GM19395 (cell line): ENCODE measurements around the gene RASGEF1B.

ENCODE experiments used
- ATAC-seq: cut with Tn5 transposase; IDR thresholded peaks from one replicate; pipeline ENCODE4 v1.9.1; 2021; ENCODE audit warnings: mild to moderate bottlenecking, moderate library complexity; ENCODE audit not compliant: unreplicated experiment

The RASGEF1B gene

GRCh38 chr4:81466841-81467671, 4.7 kb downstream of the RASGEF1B start:
- ATAC-seq = no peak

- ATAC-seq = no peak
Measured at GRCh38 chr4:81465406-81466340, 6.0 kb downstream of the RASGEF1B start.

GRCh38 chr4:81460834-81461233, 10.9 kb downstream of the RASGEF1B start:
- no peak for ATAC-seq

DNA sequence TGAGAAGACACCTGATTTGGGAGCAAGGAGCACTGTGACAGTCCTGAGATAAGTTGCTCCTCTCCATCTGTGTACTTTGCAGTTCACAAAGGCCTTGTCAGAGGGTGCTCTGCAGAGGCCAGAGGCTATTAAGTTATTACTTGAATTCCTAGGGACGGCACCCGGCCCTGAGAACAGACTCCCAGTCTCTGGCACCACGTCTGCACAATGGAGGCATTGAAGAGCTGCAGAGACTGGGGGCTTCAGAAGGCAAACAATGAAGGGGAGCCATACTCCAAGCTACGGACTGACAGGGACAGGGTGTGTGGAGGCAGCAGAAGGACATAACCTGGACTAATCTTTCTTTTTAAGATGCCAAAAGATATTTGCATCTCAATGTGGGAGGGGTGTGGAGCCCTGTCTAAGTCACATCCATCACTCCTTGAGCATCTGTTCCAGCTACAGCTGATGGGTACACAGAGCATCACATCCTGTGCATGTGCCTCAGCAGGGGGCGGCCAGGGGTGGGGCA, 11.5 kb downstream of the RASGEF1B start:
- ATAC-seq = no peak

GRCh38 chr4:81459228-81459627, 12.5 kb downstream of the RASGEF1B start:
- no peak for ATAC-seq

DNA sequence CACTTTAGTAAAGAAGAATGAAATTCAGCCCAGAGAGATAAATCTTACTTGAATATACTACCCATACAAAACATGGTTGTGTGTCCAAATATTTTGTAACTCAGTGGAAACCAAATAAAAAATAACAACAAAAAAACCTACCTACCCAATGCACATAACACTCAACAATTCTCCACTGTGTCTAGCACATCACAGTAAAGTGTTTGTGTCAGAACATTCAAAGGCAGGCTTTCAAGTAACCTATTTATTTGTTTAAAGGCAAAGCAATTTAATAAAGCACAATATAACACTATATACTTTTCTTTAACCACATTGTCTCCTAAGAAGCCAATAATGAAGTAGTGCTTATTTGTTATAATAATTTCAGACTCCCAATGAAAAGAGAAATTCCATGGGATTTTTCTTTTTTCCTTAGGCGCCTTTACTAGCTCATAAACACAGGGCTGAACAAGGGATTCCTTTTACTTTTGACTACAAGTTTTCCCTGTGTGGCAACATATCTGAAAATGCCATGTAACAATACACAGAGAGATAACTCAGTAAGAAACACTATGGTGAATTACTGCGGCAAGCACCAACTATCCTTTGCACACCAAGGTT, 13.7 kb downstream of the RASGEF1B start:
- no peak for ATAC-seq

GRCh38 chr4:81457345-81457744, 14.4 kb downstream of the RASGEF1B start:
- ATAC-seq = no peak

GRCh38 chr4:81455897-81456296, 15.8 kb downstream of the RASGEF1B start:
- no peak for ATAC-seq

GRCh38 chr4:81454948-81455347, 16.8 kb downstream of the RASGEF1B start:
- ATAC-seq = no peak

DNA sequence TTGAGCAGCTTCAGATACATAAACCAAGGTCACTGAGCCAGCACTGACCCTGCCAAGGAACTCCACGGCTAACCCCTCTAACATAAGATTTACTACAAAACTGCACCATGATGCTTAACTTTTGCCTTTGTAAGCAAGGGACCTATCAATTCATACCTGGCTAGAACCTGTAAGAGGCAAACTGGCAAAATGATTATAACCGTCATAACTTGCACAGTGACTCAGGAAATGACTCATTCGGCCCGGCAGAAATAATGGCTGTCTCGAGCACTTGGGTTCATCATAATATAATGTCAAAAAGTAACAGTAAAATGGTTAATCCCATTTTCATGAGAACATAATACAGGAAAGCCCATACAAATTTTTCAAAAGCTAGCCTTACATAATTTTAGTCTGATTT, 17.2 kb downstream of the RASGEF1B start:
- ATAC-seq = no peak

DNA sequence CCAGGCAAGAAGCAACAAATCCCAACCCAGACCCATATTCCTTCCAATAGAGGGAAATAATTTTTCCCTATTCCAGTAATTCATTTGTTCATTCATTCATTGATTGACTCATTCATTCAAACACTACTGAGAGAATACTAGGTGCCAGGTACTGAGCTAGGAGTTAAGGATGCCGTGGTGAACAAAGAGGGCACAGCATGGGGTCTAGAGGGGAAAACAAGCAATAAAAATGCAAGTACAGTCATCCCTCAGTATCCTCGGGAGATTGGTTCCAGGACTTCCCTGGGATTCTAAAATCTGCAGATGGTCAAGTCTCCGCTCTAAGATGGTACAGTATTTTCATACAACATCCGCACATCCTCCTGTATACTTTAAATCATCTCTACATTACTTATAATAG, 18.7 kb downstream of the RASGEF1B start:
- no peak for ATAC-seq

DNA sequence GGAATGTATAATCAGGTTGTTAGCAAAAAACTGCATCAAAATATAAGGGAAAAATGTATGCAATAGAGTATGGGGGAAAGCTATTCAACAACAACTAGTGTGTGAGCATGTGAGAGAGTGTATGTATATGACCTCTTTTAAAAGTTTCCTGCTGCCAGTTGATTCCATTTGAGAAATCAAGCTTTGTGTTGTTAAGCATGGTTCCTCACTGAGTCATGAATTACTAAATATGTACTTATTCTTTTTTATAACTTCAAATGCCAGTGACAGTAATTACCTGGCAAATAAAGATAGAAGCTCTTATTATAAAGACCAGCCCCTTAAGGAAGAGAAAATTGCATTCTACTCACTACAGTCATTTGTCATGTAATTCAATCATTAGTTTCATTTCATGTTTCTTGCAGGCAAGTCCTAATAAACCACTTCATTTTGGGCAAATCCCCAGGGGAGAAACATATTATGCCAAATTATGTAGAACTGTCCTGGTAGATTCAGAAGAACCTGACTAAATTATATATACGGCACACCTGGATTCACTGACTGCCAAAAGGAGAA, 19.2 kb downstream of the RASGEF1B start:
- no peak for ATAC-seq

GRCh38 chr4:81449015-81449414, 22.7 kb downstream of the RASGEF1B start:
- ATAC-seq = no peak

DNA sequence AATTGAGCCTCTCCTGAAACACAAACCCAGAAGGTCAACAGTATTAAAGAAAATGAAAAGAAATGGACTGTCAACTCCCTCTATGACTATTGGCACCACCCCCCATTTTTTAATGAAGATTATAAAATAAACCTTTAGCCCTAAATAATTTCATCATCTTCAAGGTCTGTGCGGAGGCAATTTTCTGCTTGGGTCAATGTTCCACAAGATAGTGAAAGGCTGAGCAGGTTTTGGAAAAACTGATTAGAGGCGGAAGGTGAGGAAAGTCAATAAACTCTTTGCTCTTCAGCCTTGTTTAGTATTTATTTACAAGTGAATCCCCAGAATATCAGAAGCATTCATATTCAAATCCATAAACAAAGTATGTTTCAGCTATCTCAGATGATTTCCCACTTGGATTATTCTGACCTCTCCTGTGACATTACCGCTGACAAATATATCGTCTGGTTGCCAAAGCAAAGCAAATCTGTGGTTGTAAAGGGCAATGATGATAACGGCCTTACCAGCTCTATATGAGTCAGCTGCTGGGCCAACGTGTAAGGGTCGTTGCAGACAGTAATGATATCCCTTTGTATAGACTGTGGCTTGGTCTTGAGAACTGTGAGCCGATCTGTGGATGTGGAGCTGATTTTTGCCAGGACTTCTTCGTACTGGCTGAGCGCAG, 24.0 kb downstream of the RASGEF1B start:
- no peak for ATAC-seq

DNA sequence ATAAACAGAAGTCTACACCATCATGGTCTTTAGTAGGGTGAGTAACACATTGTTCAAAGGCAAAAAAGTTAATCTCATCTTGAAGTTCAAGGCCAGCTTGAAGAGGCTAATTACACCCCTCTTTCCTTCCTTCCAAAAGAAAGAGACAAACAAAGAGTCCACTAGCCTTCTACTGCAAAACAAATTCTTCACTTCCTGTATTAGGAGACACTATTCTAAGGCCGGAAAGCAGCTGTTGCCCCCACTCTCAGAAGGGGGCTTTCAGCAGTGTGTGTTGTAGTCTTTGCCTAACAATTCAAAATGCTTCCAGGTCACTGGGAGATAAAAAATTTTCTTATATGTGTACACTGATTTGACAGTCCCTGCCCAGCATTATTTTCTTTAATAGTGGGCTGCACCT, 25.1 kb downstream of the RASGEF1B start:
- ATAC-seq = no peak

- ATAC-seq = no peak
Measured at GRCh38 chr4:81445196-81445595, 26.5 kb downstream of the RASGEF1B start.

DNA sequence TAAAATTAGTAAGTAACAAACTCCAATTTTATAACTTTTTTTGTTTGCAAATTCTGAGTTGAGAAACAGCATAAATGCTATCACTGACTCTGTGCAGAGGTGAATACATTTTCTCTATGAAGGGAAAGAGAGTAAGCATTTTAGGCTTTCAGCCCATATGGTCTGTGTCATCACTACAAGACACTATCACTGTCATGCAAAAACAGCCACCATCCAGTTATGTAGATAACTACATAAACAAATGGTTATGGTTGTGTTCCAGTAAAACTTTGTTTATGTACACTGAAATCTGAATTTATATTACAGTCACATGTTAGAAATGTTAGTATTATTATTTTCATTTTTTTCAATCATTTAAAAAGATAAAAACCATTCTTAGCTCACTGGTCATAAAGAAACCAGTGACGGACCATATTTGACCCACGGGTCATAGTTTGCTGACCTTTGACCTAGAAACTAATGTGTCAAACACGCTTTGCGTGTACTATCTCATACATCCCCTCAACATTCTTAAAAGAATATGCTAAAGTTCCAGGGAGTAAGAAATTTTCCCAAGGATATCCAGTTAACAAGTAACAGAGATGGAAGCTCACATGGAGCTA, 29.1 kb downstream of the RASGEF1B start:
- no peak for ATAC-seq

DNA sequence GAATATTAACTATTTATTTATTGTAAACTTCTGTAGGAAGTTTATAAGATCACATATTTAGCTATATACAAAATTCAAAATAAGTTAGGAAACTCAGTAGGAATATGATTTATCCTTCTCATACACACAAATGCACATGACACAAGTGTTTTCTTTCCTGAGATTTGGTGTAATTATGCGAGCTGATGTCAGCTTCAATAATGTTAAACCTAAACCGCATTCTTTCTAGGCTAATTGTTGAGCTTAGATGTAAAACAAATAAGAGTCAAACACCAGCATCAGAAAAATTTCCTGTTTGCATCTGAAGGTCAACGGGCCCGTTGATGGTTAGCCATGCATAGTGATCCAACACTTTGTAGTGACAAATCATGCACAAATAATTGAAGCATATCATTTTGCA, 30.8 kb downstream of the RASGEF1B start:
- no peak for ATAC-seq

DNA sequence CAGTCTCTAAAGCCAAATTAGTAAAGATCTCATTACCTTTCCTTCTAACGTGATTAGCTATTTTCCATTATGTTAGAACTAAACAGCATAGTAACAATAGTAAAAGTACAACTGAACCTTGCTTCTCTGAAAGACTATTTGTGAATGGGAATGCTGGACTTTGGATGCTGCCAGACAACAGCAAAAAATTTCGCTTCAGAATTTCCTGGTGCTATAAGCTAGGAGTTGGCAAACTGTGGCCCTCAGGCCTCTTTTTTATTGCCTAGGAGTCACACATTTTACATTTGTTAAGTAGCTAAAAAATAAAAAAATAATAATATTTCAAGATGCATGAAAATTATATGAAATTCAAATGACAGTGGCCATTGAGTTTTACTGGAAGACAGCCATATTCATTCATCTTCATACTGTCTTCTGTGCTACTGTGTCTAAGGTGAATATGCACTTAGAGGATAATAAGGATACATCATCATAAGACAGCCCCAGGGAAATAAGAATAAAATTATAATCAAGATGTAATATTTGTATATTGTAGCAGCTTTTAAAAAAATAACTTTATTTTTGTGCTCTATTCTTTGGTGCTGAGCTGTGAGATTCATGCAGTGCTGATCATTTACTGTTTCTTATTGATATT, 34.6 kb downstream of the RASGEF1B start:
- ATAC-seq = no peak

DNA sequence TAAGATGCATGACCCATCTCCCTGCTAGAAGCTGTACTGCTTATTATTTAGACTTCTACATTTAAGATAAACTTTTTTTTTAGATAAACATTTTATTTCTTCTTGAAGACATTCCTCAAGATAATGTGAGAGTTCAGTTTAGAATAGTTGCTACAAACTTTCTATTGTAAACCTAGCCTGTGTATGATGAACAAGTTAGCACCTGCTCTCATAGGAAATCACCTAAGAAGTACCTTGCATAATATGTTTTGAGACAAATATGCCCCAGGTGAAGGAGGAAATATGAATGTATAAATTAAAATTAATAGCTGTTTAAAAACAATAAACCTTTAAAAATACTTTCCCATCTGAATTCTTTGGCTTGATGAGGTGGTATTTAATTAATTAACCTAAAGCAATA, 35.6 kb downstream of the RASGEF1B start:
- no peak for ATAC-seq
